Mammary epithelial cell (primary cell): Measurements from ENCODE around the gene CYB561.

Experiments
- EZH2 ChIP-seq: IDR thresholded peaks from 2 replicates; pipeline ENCODE4 v1.6.1; 2012; ENCODE audit warnings: low read length, inconsistent platforms, borderline replicate concordance
- TF ChIP-seq, protein P1 (sequence below), 2 donors: IDR thresholded peaks in 1 of 2; conservative IDR thresholded peaks in 1 of 2; 2 replicates each; pipeline ENCODE4 v1.5.1; 2011 to 2012; ENCODE audit warnings: inconsistent platforms in 2 of 2, low read length in 2 of 2, mild to moderate bottlenecking in 2 of 2, control low read depth in 1 of 2, low read depth in 1 of 2; ENCODE audit not compliant: insufficient read depth in 1 of 2; ENCODE audit errors: extremely low read depth in 1 of 2

DNA sequence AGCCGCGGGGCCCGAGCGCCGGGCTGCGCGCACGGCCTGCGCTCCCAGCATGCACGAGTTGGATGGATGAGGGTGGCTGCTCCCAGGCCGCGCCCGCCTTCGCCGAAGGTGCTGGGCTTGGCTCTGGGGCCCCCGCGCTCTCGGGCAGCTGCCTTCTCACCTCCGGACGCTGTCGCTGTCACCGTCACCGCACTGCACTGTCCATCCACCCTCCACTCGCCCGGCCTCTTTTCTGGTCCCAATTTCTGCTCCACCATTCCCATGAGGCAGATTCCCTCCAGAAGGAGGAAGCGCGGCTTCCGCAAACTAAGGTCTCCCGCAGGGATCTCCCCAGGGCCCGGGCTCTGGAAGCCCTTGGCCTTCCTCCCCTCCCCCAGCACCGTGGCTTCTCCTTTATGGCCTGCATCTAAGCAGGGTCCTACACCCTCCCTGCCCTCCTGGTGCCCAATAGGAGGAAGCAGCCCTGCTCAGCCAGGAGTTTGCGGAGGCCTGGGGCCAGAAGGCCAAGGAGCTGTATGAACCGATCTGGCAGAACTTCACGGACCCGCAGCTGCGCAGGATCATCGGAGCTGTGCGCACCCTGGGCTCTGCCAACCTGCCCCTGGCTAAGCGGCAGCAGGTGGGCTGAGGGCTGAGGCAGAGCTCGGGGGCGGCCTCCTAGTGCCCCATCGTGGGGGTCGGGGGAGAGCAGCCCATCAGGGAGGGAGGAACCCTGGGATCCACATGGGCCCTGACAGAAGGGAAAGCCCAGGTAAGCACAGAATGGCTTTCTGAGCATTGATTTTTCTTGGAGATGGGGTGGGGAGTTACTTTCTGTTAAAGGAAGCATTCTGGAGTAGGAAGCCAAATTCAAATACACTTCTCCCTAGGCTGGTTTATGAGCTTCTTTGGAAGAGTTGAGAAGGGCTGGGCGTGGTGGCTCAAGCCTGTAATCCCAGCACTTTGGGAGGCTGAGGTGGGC is 31.7 kb upstream of the CYB561 start:
- TF ChIP-seq, protein P1, sequence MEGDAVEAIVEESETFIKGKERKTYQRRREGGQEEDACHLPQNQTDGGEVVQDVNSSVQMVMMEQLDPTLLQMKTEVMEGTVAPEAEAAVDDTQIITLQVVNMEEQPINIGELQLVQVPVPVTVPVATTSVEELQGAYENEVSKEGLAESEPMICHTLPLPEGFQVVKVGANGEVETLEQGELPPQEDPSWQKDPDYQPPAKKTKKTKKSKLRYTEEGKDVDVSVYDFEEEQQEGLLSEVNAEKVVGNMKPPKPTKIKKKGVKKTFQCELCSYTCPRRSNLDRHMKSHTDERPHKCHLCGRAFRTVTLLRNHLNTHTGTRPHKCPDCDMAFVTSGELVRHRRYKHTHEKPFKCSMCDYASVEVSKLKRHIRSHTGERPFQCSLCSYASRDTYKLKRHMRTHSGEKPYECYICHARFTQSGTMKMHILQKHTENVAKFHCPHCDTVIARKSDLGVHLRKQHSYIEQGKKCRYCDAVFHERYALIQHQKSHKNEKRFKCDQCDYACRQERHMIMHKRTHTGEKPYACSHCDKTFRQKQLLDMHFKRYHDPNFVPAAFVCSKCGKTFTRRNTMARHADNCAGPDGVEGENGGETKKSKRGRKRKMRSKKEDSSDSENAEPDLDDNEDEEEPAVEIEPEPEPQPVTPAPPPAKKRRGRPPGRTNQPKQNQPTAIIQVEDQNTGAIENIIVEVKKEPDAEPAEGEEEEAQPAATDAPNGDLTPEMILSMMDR (conservative IDR thresholded peaks at IDR 0.05 in 1 of 2, IDR thresholded peaks at IDR 0.05 in 1 of 2; ENCODE audit: extremely low read depth in 1 of 2, insufficient read depth in 1 of 2, low read depth in 1 of 2, low read length in 2 of 2), result no peak
- no peak for TF ChIP-seq EZH2
